HAP-1 (cell line): Measurements from ENCODE around the gene IARS2.
"Not testable (repeated sequence)": the region's sequence is repeated elsewhere in the genome, so short reads cannot be mapped to it uniquely, and the experiment has no call there.

ENCODE experiments used
- DNase-seq, 2 experiments: peaks; one replicate each; pipeline ENCODE4 v3.0.0-alpha.2; 2016 to 2020; ENCODE audit warnings: low spot score in 2 of 2
- H3K27me3 ChIP-seq: fragments of 250-450 bp; sonication (Bioruptor Pico); 2 replicates; pipeline ENCODE4 v1.5.1; 2020; ENCODE audit warnings: low read depth, mild to moderate bottlenecking, moderate library complexity
- H3K36me3 ChIP-seq: fragments of 250-450 bp; sonication (Bioruptor Pico); replicated peaks from 2 replicates; pipeline ENCODE4 v1.5.1; 2020; ENCODE audit warnings: mild to moderate bottlenecking
- H3K4me1 ChIP-seq: fragments of 250-450 bp; sonication (Bioruptor Pico); 2 replicates; pipeline ENCODE4 v1.5.1; 2020; ENCODE audit warnings: mild to moderate bottlenecking
- H3K4me3 ChIP-seq: fragments of 250-450 bp; sonication (Bioruptor Pico); 2 replicates; pipeline ENCODE4 v1.5.1; 2020; ENCODE audit warnings: mild to moderate bottlenecking, moderate library complexity
- H3K9me3 ChIP-seq: fragments of 250-450 bp; sonication (Bioruptor Pico); 2 replicates; pipeline ENCODE4 v1.5.1; 2020; ENCODE audit warnings: mild to moderate bottlenecking, moderate library complexity
- in situ Hi-C: fragments of 300-500 bp; cut with MboI; formaldehyde crosslinking; loops from 3 replicates; pipeline ENCODE4 v1.14.3; 2020; ENCODE audit warnings: low sequenced_read_pairs, inconsistent platforms, mixed read lengths

Gene IARS2

DNA sequence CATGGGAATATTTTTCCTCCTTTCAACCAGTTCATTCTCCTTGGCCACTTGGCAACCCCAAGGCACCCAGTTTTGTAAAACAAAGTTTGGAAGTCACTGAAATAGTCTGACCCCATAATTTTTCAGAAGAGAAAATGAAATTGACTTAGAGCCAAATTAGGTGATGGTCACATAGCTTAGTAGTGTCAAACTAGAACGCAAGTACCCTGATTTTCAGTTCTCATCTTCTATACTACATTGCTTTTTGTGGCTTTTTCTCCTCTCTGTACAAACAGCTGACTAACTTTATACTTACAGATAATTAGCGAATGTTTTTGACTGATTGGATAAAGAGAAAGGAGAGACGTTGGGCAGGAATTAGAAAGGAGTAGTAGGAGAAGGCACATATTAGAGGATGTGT is 33.1 kb downstream of the IARS2 start:
- no peaks in the 10 kb centered on the region for H3K9me3 ChIP-seq
- DNase-seq: no peak
- in situ Hi-C loops: no loop called here
- no peak overlapping the region for H3K4me3 ChIP-seq
- H3K27me3 ChIP-seq: no peaks in the 10 kb centered on the region
- peaks cover 22% of the 10 kb centered on the region for H3K36me3 ChIP-seq
- no peaks in the 10 kb centered on the region for H3K4me1 ChIP-seq

DNA sequence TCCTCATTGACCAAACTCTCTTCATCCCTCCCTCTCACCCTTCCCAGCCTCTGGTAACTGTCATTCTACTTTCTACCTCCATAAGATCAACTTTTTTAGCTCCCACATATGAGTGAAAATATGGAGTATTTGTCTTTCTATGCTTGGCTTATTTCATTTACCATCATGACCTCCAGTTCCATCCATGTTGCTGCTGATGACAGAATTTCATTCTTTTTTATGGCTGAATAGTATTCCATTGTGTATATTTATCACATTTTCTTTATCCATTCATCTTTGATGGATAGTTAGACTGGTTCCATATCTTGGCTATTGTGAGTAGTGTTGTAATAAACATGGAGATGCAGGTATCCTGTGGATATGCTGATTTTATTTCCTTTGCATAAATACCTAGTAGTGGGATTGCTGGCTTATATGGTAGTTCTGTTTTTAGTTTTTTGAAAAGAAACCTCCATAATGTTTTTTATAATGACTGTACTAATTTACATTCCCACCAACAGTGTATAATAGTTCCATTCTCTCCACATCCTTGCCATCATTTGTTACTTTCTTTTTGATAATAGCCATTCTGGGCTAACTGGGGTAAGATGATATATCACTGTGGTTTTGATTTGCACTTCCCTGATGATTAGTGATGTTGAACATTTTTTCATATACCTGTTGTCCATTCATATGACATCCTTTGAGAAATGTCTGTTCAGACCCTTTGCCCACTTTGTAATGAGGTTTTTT is 35.7 kb downstream of the IARS2 start:
- DNase-seq: no peak
- Histone ChIP-seq H3K4me3 (no peak overlapping the region), H3K4me1 (no peaks in the 10 kb centered on the region), H3K9me3 (no peaks in the 10 kb centered on the region), H3K27me3 (no peaks in the 10 kb centered on the region), H3K36me3 (peaks cover 25% of the 10 kb centered on the region)
- in situ Hi-C loops: no loop called here

DNA sequence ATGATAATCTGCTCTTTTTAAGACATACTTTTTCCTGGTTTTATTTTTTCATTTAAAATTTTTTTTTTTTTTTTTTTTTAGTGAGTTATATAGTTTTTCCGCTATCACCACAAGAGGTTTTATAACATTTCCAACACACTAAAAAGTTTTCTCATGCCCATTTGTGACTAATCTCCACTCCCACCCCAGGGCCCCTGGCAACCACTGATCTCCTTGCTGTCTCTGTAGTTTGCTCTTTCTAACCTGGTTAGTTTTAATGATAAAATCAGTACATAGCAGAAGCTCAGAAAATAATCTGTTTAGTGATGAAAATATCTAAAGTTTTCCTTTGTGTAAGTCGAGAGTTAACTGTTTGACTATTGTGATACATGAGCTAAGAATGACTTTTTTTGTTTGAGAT is 41.8 kb downstream of the IARS2 start:
- H3K36me3 ChIP-seq: peaks cover 22% of the 10 kb centered on the region
- H3K27me3 ChIP-seq: no peaks in the 10 kb centered on the region
- no peak for DNase-seq
- in situ Hi-C loops: no loop called here
- no peaks in the 10 kb centered on the region for H3K9me3 ChIP-seq
- H3K4me3 ChIP-seq: no peak overlapping the region
- H3K4me1 ChIP-seq: peaks cover 16% of the 10 kb centered on the region

DNA sequence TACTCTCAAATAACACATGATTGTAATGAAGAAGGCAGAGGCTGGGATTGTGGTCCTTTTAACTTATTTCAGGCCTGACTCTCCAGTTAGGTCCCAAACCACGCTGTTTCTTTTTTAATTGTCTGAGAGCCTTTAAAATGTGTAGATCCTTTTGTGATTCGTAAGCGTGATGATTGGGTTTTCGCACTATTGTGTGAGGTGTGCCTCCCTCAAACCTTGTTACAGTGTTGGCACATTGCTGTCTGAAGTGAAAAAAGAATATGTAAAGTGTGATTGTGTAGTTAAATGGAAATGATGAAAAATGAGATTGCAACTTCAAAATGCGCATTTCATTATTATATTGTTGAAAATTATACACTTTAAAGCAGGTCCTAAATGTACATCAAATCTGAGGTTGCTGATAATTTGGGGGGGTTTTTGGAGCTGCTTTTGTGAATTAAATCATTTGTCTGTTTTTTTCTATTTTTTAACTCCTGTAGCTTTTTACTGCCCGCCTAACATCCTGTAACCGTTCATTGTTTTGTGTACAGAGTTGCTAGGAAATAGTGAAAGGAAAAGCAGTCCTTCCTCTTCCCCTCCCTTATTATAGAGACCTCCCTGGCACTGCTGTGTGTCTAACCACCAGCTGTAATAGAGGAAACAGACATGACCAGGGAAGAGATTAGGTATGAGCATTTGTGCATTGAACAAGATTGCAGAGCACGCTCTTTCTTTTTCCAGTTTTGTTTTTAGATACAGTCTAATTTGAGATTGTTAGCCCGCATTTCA is 43.3 kb downstream of the IARS2 start:
- DNase-seq: peak; percentile 47 to 68
- Histone ChIP-seq H3K36me3 (peaks cover 27% of the 10 kb centered on the region), H3K27me3 (no peaks in the 10 kb centered on the region), H3K4me1 (peaks cover 16% of the 10 kb centered on the region), H3K9me3 (no peaks in the 10 kb centered on the region), H3K4me3 (no peak overlapping the region)
- in situ Hi-C loops: no loop called here

DNA sequence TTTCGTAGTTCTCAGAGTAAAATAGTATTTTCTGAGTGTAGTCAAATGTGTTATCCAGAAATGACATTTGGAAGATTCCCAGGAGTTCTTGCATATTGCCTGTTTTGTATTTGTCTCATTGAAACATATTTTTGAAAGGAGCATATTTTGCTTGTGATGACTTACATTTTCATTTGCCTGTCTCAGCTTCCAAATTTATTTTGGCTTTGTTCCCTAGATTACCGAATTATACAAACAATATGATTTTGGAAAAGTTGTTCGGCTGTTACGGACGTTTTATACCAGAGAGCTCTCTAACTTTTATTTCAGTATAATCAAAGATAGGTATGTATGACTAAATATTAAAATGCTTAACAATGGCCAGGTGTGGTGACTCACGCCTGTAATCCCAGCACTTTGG is 46.0 kb downstream of the IARS2 start:
- in situ Hi-C loops: no loop called here
- H3K27me3 ChIP-seq: no peaks in the 10 kb centered on the region
- H3K4me1 ChIP-seq: peaks cover 16% of the 10 kb centered on the region
- no peak overlapping the region for H3K4me3 ChIP-seq
- H3K9me3 ChIP-seq: no peaks in the 10 kb centered on the region
- H3K36me3 ChIP-seq: peaks cover 29% of the 10 kb centered on the region
- DNase-seq: no peak

DNA sequence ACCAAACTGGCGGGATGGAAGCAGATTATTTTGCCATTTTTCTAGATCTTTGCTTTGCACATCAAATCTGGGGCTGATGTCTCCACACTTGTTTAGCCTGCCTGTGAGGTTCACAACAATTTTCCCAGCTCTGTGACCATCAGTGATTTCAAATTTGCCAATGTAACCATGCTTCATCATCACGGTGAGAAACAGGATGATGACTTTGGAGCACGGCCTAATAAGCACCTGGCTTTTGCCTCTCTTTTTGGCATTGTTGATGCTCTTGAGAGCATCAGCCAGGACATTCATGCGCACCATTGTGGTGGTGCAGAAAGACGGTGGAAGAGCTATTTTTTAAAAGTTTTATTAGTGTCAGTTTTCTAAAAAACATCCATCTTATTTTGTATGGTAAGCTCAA is 50.1 kb downstream of the IARS2 start:
- H3K4me3 ChIP-seq: no peak overlapping the region
- H3K4me1 ChIP-seq: no peaks in the 10 kb centered on the region
- H3K36me3 ChIP-seq: peaks cover 32% of the 10 kb centered on the region
- no peaks in the 10 kb centered on the region for H3K9me3 ChIP-seq
- in situ Hi-C loops: no loop called here
- H3K27me3 ChIP-seq: no peaks in the 10 kb centered on the region
- no peak for DNase-seq

DNA sequence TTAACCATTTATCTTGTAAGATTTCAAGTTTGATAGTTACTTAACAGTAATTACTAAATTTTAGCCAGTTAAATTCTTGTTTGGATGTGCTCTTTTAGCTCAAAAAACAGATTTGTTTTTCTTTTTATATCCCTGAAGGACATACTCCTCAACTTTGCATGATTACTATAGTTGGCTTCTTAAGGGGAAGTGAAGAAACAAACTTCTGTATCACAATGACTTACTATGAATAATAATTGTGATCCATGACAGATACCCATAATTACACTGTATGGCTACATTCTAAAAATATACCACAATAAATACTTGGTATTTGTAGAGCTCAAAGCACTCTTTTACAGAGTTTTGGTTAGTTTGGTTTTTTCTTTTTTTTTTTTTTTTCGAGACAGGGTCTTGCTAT is 55.8 kb downstream of the IARS2 start:
- no peak for DNase-seq
- Histone ChIP-seq H3K4me3 (no peak overlapping the region), H3K27me3 (no peaks in the 10 kb centered on the region), H3K4me1 (peaks cover 3% of the 10 kb centered on the region; the same call in 1 of the 2 replicates), H3K36me3 (peaks cover 32% of the 10 kb centered on the region), H3K9me3 (no peaks in the 10 kb centered on the region)
- in situ Hi-C loops: no loop called here

DNA sequence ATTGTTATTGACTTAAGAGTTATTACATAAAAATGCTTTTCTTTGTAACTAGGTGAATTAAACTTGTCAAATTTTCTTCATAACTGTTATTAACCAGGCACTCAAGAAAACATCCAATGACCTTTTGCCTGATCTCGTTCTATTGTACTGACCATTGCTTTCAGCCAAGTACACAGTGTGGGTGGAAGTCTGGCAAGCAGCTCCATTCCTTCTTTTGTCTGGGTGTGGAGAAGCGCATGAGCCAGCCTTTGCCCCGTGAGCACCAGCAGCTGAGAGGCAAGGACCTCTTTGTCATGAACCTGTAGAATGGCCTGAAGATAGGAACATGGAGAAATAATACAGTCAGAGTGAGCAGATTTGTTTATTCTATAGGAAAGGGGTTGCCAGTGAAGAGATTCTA is 57.5 kb downstream of the IARS2 start:
- Histone ChIP-seq H3K9me3 (no peaks in the 10 kb centered on the region), H3K4me1 (peaks cover 3% of the 10 kb centered on the region; the same call in 1 of the 2 replicates), H3K27me3 (no peaks in the 10 kb centered on the region), H3K4me3 (no peak overlapping the region), H3K36me3 (peaks cover 33% of the 10 kb centered on the region)
- in situ Hi-C loops: no loop called here
- DNase-seq: no peak

DNA sequence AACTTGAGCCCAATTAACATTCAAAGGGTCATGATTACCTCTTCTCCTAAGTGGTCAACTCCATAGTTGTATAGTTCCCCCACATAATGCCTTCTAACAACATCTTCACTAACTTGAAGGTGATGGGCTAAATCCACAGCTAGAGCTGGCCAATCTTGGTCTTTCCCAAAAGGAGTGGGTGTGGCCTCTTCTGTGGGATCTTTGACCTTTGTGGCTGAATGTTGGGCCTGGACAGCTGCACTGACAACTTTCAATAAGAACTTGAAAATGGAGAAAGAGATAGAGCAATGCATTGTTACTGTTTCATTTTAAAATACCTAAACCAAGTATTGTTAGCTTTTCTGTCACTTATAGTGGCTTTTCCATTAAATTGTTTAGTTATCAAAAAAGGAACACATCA is 59.2 kb downstream of the IARS2 start:
- H3K27me3 ChIP-seq: no peaks in the 10 kb centered on the region
- H3K36me3 ChIP-seq: peaks cover 32% of the 10 kb centered on the region
- H3K9me3 ChIP-seq: no peaks in the 10 kb centered on the region
- peaks cover 9% of the 10 kb centered on the region for H3K4me1 ChIP-seq
- DNase-seq: no peak
- no peak overlapping the region for H3K4me3 ChIP-seq
- in situ Hi-C loops: no loop called here

DNA sequence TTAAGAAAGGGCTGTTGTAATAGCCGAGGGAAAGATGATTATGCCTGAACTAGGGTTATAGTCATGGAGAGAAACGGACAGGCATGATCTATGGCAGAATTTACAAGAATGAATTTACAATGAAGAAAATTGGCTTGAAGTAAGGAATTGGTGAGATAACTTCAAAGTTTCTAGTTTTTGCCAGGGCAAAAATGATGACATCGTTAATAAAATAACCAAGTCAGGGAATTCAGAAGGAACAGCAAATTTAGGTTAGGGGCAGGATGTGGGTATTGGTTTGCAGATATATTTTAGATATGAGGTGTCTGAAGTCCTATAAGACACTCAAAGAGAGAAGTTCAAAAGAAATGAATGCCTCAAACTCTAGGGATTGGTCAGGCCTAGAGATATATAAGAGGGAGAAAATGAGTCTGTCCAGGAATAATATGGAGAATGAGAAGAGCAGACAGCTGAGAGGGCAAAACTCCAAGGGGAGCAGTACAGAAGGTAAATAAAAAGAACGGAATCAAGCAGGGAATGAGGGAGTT is 62.8 kb downstream of the IARS2 start:
- peaks cover 25% of the 10 kb centered on the region for H3K36me3 ChIP-seq
- no peak for DNase-seq
- no peak overlapping the region for H3K4me3 ChIP-seq
- no peaks in the 10 kb centered on the region for H3K9me3 ChIP-seq
- no peaks in the 10 kb centered on the region for H3K27me3 ChIP-seq
- peaks cover 12% of the 10 kb centered on the region for H3K4me1 ChIP-seq
- in situ Hi-C loops: no loop called here

DNA sequence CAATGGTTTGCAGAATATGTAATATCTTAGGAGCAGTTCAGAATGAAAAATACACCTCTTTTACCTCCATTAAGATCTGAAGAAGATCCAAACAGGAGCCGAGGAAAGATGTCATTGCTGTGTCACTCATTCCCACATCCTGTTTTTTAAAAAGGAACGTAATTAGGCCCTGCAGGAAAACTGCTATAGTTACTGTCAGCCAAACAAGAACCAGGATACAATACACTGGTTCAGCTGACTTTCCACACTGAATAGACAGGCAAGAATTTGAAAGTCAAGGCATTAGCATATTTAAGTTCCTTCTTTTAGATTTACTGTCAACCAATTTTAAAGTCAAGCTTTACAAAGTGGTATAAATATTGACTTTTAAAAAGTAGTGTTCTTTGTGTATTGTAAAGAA is 63.8 kb downstream of the IARS2 start:
- H3K27me3 ChIP-seq: no peaks in the 10 kb centered on the region
- peaks cover 25% of the 10 kb centered on the region for H3K36me3 ChIP-seq
- peaks cover 12% of the 10 kb centered on the region for H3K4me1 ChIP-seq
- no peaks in the 10 kb centered on the region for H3K9me3 ChIP-seq
- H3K4me3 ChIP-seq: no peak overlapping the region
- DNase-seq: peak in 1 of 2 experiments; percentile 41
- in situ Hi-C loops: no loop called here

DNA sequence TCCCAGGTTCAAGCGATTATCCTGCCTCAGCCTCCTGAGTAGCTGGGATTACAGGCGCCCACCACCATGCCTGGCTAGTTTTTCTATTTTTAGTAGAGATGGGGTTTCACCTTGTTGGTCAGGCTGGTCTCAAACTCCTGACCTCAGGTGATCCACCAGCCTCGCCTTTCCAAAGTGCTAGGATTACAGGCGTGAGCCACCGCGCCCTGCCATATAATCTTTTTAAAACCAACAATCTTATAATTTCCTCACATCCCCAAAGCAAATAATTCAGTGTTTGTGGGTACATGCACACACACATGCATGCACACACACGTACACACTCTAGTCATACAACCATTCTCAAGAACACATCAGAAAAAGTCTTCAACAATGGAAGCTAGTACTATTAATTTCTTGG is 64.6 kb downstream of the IARS2 start:
- in situ Hi-C loops, H3K9me3 ChIP-seq, H3K27me3 ChIP-seq, DNase-seq, H3K4me3 ChIP-seq: not testable (repeated sequence)
- peaks cover 12% of the 10 kb centered on the region for H3K4me1 ChIP-seq
- H3K36me3 ChIP-seq: peaks cover 20% of the 10 kb centered on the region

DNA sequence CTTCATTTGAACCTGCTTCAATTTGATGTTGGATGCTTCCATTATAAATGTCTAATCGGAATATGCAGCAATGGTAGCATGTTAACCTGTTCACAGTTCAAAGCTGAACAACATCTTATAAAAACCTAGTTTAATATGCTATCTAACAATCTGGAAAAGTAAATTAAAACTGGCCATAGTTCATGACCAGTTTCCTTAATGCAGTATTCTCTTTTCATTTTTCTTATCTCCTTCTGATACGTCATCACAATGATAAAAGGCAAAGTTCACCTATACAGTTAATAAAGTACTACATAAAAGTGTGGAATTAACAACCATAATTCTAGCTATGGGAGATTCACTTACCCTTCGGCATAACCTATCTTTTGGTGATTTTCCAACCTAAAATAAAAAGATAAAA is 65.1 kb downstream of the IARS2 start:
- Histone ChIP-seq H3K4me3 (no peak overlapping the region), H3K9me3 (no peaks in the 10 kb centered on the region), H3K27me3 (no peaks in the 10 kb centered on the region), H3K4me1 (peaks cover 12% of the 10 kb centered on the region), H3K36me3 (peaks cover 20% of the 10 kb centered on the region)
- no peak for DNase-seq
- in situ Hi-C loops: no loop called here

DNA sequence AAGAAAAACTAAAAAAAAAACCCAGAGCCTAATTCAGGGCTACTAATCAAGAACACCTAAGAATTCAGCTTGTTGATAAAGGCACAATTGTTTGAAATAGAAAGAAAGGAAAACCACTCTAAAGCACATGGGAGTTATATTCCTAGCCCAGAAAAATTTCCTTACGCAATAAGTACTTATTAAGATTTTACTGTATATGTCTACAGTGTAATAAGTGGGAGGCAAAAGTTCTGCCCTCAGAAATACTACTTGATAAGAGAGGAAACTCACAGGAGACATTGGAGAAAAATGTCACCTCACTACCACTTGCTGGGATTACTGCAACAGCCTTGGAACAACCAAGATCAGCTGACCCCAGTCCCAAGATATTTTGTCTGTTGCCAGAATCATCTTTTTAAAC is 66.1 kb downstream of the IARS2 start:
- Histone ChIP-seq H3K4me3 (no peak overlapping the region), H3K4me1 (peaks cover 12% of the 10 kb centered on the region), H3K36me3 (peaks cover 20% of the 10 kb centered on the region), H3K27me3 (no peaks in the 10 kb centered on the region), H3K9me3 (no peaks in the 10 kb centered on the region)
- in situ Hi-C loops: no loop called here
- DNase-seq: no peak
